HL-60 (cell line): Measurements from ENCODE around the gene SHC2.

Source experiments
- CTCF ChIP-seq: IDR thresholded peaks from one replicate; pipeline ENCODE4 v1.5.1; 2011; ENCODE audit warnings: low read length, control low read depth, inconsistent platforms; ENCODE audit not compliant: insufficient read depth
- GABPA ChIP-seq: IDR thresholded peaks from 2 replicates; pipeline ENCODE4 v1.6.1; 2012; ENCODE audit warnings: low read depth
- REST ChIP-seq: IDR thresholded peaks from 2 replicates; pipeline ENCODE4 v1.6.1; 2012; ENCODE audit warnings: low read depth; ENCODE audit not compliant: insufficient replicate concordance

- no peak for TF ChIP-seq CTCF
- TF ChIP-seq GABPA: no peak
- no peak for TF ChIP-seq REST
Measured at GRCh38 chr19:496112-496665, 35.4 kb upstream of the SHC2 start, which contains the start of gene MADCAM1.
